Hepatocyte (in vitro differentiated cells): ENCODE results near the gene NCF4. TPM values are rescaled to one million over a fixed set of nuclear protein-coding genes. Genes with fewer than 3 reads are reported as not detected.

ENCODE experiments used
- DNase-seq: peaks from one replicate; pipeline ENCODE4 v3.0.0-alpha.2; 2016; ENCODE audit warnings: low spot score
- H2AFZ ChIP-seq: fragments of 200-600 bp; sonication (generic); 2 replicates; pipeline ENCODE4 v1.6.0; 2016; ENCODE audit warnings: antibody characterized with exemption, mild to moderate bottlenecking
- H3K27ac ChIP-seq: fragments of 200-600 bp; sonication (generic); 2 replicates; pipeline ENCODE4 v1.5.1; 2016; ENCODE audit warnings: mild to moderate bottlenecking
- H3K27me3 ChIP-seq: fragments of 200-600 bp; sonication (generic); 2 replicates; pipeline ENCODE4 v1.6.1; 2016
- H3K36me3 ChIP-seq: fragments of 200-600 bp; sonication (generic); replicated peaks from 2 replicates; pipeline ENCODE4 v1.5.1; 2016; ENCODE audit warnings: low read depth; ENCODE audit not compliant: insufficient read depth
- H3K4me1 ChIP-seq: fragments of 200-600 bp; sonication (generic); 2 replicates; pipeline ENCODE4 v1.5.1; 2016; ENCODE audit warnings: mild to moderate bottlenecking, moderate library complexity; ENCODE audit not compliant: insufficient read depth
- H3K4me2 ChIP-seq: fragments of 200-600 bp; sonication (generic); 2 replicates; pipeline ENCODE4 v1.6.0; 2016
- H3K4me3 ChIP-seq: fragments of 200-600 bp; sonication (generic); 2 replicates; pipeline ENCODE4 v1.5.1; 2016; ENCODE audit warnings: mild to moderate bottlenecking
- H3K79me2 ChIP-seq: fragments of 200-600 bp; sonication (generic); 2 replicates; pipeline ENCODE4 v1.6.0; 2017; ENCODE audit warnings: mild to moderate bottlenecking
- H3K9me2 ChIP-seq: fragments of 200-600 bp; sonication (generic); replicated peaks from 2 replicates; pipeline ENCODE4 v1.6.0; 2017; ENCODE audit warnings: mild to moderate bottlenecking; ENCODE audit not compliant: insufficient read depth
- H3K9me3 ChIP-seq: fragments of 200-600 bp; sonication (generic); 2 replicates; pipeline ENCODE4 v1.5.1; 2016; ENCODE audit warnings: low read depth, mild to moderate bottlenecking
- H4K20me1 ChIP-seq: fragments of 200-600 bp; sonication (generic); 2 replicates; pipeline ENCODE4 v1.6.0; 2016; ENCODE audit warnings: mild to moderate bottlenecking; ENCODE audit not compliant: insufficient read depth, poor library complexity, severe bottlenecking
- CTCF ChIP-seq: fragments of 200-600 bp; sonication (generic); IDR thresholded peaks from 2 replicates; pipeline ENCODE4 v1.5.1; 2016; ENCODE audit warnings: antibody characterized with exemption, mild to moderate bottlenecking; ENCODE audit not compliant: poor library complexity
- EZH2 ChIP-seq: fragments of 200-600 bp; sonication (generic); IDR thresholded peaks from 2 replicates; pipeline ENCODE4 v1.6.1; 2016; ENCODE audit warnings: antibody characterized with exemption, mild to moderate bottlenecking, borderline replicate concordance
- EZH2phosphoT487 ChIP-seq: fragments of 200-600 bp; sonication (generic); IDR thresholded peaks from one replicate; pipeline ENCODE4 v1.6.1; 2018; ENCODE audit warnings: antibody characterized with exemption, mild to moderate bottlenecking, low read depth, moderate library complexity; ENCODE audit not compliant: unreplicated experiment, severe bottlenecking
- WGBS: methylation state at CpG from one replicate; pipeline ENCODE4 v1.1.6; 2016; ENCODE audit warnings: low lambda C conversion rate; ENCODE audit errors: missing lambda C conversion rate; 5-methylcytosine and 5-hydroxymethylcytosine counted together
- polyA plus RNA-seq: library from polyadenylated mRNA; unstranded; fragments of >200 nt; fragmentation: Nextera tagmentation; extraction: Ambion mirVana; gene quantifications from 2 replicates; pipeline ENCODE4 v1.2.1, GENCODE V29; 2016
- total RNA-seq: library from RNA; depleted of rRNA; stranded (reverse); fragments of >200 nt; gene quantifications from 2 replicates; pipeline ENCODE4 v1.2.3, GENCODE V29; 2014

Gene NCF4
- total and polyA plus RNA-seq, 2 experiments from 2014 or later = 0.37 to 0.54 TPM

GRCh38 chr22:36870250-36870649 is 9.4 kb downstream of the NCF4 start:
- Histone ChIP-seq H3K9me2 (no peaks in the 10 kb centered on the region), H3K4me1 (peaks cover 6% of the 10 kb centered on the region), H3K36me3 (no peaks in the 10 kb centered on the region), H3K4me3 (no peak overlapping the region), H3K4me2 (no peak overlapping the region), H3K79me2 (no peaks in the 10 kb centered on the region), H3K9me3 (no peaks in the 10 kb centered on the region), H3K27ac (no peak overlapping the region), H3K27me3 (peaks cover 34% of the 10 kb centered on the region), H2AFZ (no peak overlapping the region), H4K20me1 (no peaks in the 10 kb centered on the region)
- TF ChIP-seq CTCF (no peak), EZH2phosphoT487 (no peak), EZH2 (no peak)
- DNase-seq = no peak
- 80% methylated on average over 14 of the region's 14 CpGs for WGBS

GRCh38 chr22:36871669-36872081 is 10.9 kb downstream of the NCF4 start:
- WGBS = 71% methylated on average over 11 of the region's 11 CpGs
- Histone ChIP-seq H3K4me2 (no peak overlapping the region), H3K4me1 (peaks cover 6% of the 10 kb centered on the region), H4K20me1 (no peaks in the 10 kb centered on the region), H3K9me3 (no peaks in the 10 kb centered on the region), H3K36me3 (no peaks in the 10 kb centered on the region), H3K9me2 (no peaks in the 10 kb centered on the region), H3K79me2 (no peaks in the 10 kb centered on the region), H3K4me3 (no peak overlapping the region), H3K27ac (no peak overlapping the region), H2AFZ (no peak overlapping the region), H3K27me3 (peaks cover 25% of the 10 kb centered on the region)
- TF ChIP-seq CTCF (no peak), EZH2 (no peak), EZH2phosphoT487 (no peak)
- peak; percentile 39 for DNase-seq

- Histone ChIP-seq H3K27ac (no peak overlapping the region), H3K79me2 (no peaks in the 10 kb centered on the region), H3K4me3 (no peak overlapping the region), H3K9me2 (no peaks in the 10 kb centered on the region), H3K4me2 (no peak overlapping the region), H3K36me3 (no peaks in the 10 kb centered on the region), H3K9me3 (no peaks in the 10 kb centered on the region), H3K4me1 (peaks cover 6% of the 10 kb centered on the region), H3K27me3 (peaks cover 25% of the 10 kb centered on the region), H2AFZ (no peak overlapping the region), H4K20me1 (no peaks in the 10 kb centered on the region)
- WGBS = 94% methylated on average over 3 of the region's 3 CpGs
- DNase-seq = no peak
- TF ChIP-seq CTCF (no peak), EZH2 (no peak), EZH2phosphoT487 (no peak)
These were observed 11.3 kb downstream of the NCF4 start for GRCh38 chr22:36872084-36872483.

- Histone ChIP-seq H3K79me2 (no peaks in the 10 kb centered on the region), H3K9me2 (no peaks in the 10 kb centered on the region), H4K20me1 (no peaks in the 10 kb centered on the region), H3K9me3 (no peaks in the 10 kb centered on the region), H3K4me2 (no peak overlapping the region), H3K4me1 (peaks cover 6% of the 10 kb centered on the region), H2AFZ (no peak overlapping the region), H3K27ac (no peak overlapping the region), H3K4me3 (no peak overlapping the region), H3K36me3 (no peaks in the 10 kb centered on the region), H3K27me3 (peaks cover 25% of the 10 kb centered on the region)
- 96% methylated on average over 2 of the region's 2 CpGs for WGBS
- no peak for DNase-seq
- TF ChIP-seq CTCF (no peak), EZH2 (no peak), EZH2phosphoT487 (no peak)
These were observed 12.2 kb downstream of the NCF4 start for GRCh38 chr22:36872866-36873498.
